Activated effector memory CD4-positive, alpha-beta T cell treated with Interleukin-2 at 50 U/mL for 16 hours (primary cell): ENCODE measurements around the gene WBP1.
"Not testable (repeated sequence)": the region's sequence is repeated elsewhere in the genome, so short reads cannot be mapped to it uniquely, and the experiment has no call there.

ENCODE experiments used
- DNase-seq: peaks from one replicate; pipeline ENCODE4 v3.0.0-alpha.2; 2020

Gene WBP1

DNA sequence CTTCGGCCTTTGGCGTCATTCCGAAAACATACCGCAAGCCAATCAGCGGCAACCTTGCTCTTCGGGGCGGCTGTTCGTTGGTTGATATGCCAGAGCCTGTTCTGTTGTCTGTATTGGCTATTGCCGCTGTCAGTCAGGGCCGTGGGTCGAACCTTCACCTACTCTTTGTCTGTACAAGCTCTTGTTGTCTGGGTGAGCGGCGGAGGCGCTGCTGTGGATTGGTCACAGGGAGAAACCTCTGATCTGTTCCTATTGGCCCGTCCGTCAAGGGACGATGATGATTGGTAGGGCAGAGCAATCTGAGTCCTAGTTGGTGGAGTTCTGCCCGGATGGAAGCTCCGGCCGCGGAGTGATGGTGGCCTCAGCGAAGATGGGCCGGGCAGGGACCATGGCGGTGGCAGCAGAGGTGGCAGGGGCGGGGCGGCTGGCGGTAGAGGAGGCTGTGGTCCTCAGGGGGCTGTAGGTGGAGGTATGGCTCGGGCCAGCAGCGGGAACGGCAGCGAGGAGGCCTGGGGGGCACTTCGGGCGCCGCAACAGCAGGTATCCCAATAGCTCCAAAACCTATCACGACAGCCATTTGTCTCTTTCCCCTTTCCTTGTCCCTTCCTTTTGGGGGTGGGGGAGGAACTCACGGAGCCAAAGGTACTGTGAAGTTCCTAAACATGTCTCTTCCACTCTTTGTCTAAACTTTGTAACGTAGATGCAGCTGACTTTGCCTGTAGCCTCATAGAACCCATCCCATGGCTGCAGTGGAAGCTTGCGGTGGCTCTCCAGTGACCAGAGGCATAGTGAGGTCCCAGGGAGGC, at the start of gene WBP1:
Gene WBP1, plus strand, starts transcription at position 307 of the 806 bp plus-strand sequence. Its CDS starts 165 bp downstream, at position 472.
- peak; percentile 99 for DNase-seq

DNA sequence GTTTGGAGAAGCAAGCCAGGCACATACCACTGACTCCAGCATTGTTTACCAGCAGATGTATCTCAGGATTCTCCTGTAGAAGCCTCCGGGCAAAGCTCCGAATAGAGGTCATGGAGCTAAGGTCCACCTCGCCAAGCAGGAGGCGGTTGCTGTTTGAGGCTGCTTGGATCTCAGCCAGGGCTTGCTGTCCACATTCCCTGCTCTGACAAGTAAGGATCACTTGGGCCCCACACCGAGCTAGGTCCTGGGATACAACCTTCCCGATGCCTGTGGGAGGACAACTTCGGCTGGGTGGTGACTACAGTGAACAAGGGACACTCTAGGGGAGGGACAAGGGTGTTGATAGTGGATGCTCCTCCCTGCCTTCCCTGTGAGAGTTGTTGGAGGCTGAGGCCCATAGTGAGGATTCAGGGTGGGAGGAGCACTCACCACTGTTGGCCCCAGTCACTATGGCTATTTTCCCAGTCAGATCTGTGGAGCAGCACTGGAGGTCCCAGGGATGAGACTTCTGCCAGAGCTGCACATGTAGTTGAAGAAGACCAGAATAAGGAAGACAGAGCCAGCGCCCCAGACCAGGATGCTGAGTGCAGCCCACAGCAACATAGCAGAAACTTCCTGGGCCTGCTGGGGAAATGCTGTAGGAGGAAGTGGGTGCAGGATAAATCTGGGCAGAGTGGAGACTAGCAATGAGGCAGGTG, 45.1 kb upstream of the WBP1 start:
- no peak for DNase-seq

DNA sequence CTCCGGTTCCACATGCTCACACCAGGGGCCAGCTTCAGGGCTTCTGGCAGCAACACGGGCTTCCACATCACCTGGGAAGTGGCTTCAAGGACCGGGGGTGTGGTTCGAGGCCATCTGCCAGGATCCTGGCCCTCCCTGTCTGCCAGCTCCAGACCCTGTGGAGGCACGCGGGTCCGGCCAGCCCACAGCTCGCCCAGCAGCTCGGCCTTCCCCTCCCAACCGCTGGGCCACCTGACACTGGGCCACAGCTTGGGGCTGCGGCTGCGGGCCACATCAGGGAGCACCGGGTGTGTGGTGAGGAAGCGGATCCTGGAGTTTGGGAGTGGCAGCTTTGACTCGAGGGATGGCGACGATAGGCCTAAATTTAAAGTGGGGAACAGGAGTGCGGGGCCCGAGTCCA, 43.8 kb upstream of the WBP1 start:
- no peak for DNase-seq

DNA sequence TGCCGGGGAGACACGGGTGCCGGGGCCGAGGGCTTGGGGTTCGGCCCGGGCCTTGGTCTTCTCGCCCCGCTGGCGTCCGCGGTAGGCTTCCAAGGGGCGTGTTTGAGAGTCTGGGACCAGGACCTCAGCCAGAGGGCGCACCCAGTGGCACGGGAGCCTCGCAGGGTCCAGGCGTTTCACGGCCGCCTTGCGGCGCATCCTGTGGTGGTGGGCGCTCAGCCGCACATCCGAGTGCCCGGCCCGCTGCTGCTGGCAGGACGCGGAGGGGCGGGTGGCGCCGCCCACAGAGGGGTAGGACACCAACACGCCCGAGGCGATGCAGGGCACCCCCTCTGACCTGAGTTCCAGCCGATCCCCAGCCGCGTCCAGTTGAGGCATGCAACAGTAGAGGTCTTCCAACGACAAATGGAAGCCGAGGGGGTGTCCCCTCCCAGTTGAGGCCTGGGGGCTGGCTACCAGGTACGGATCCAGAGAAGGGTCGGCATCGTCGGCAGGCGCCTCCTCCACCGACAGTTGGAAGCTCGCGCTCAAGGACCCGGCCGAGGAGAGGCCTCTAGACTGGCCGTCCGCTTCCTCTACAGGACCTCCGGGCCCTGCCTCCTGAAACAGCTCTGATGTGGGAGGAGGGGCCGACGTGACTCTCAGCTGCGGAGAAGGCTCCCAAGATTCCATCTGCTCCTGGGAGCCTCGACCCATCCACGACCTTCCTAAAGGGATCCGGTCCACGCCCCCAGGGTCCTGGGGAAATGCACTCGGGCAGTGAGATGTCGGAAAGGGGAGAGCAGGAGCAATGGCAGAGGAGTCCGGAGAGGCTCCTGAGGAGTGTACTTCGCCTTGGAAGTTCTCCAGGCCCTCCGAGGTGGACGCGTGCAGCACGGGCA, 43.1 kb upstream of the WBP1 start:
- DNase-seq: no peak

DNA sequence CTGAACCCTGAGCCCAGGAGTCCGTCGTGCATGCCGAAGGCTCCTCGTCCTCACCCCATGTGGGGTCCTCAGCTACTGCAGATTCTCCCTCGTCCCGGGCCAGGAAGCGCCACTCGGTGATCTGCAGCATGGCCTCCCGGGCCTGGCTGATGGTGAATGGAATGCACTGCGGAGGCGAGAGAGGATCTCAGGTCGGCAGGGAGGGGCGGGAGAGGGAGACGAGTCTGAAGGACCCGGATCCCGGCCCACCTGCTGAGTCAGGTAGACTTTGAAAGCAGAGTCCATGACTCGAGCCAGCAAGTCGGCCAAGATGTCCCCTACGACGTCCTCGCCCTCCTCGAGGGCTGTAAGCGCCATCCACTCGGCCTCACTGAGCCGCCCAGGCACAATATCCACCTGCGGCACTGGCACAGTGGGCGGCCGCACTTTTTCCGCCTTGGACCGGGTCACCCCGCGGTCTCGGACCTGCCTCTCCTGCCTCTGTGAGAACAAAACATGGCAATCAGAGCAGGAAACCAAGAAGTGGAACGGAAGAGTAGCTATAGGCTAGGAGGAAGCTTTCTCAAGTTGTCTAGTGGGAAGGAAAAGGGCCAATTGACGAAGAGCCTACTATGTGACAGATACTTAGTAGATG, 42.4 kb upstream of the WBP1 start:
- DNase-seq: no peak

DNA sequence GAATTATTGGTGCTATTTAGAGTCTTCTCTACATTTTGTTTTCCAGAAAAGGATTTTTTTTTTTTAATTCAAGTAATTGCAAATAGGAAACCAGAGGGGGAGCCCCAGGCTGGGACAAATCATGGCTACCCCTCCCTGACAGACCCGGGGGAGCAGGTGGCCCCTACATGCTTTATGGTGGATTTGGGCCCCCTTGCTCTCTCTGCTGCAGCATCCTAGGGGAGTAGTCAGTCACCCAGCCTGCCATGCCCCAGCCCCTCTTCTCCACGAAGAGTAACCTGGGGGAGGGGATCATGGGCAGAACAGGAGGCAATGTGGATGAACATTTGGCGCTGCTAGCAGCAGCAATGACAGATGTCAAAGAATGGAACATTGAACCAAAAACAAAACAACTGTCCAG, 41.5 kb upstream of the WBP1 start:
- no peak for DNase-seq

DNA sequence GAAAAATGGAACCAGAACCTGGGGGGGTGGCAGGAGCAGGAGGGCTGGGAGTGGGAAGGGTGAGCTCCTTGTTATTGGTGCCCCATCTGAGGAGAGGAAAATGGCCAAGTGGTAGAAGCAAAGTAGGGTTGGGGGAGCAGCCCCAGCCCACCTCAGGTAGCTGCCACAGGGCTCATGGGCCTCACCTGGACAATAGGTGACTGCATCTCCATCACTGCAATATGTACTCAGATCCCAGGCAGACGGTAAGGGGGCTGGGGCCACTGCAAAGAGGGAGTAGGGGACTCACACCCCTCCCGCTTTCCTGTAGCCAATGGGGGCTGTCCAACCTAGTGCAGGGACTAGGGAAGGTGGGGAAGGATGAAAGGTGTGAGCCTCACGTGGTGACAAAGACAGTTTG, 41.0 kb upstream of the WBP1 start:
- DNase-seq: no peak

DNA sequence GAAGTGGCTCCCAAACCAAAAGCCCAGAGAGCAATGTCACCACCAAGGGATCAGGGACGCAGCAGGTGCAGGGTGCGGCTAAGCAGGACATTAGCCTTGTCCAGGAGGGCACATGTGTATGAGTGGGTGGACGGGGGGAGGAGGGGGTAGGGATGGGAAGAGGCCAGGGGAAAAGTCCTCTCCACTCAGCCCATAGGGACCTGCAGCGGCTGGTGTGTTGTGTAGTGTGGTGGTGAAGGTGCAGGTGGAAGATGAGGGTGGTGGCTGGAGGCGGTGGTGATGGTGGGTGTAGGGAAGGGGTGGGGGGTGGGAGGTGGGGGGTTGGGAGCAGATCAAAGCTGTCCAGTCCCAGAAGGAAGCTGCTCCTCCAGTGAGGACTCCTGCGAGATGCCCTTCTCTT, 40.5 kb upstream of the WBP1 start:
- no peak for DNase-seq

DNA sequence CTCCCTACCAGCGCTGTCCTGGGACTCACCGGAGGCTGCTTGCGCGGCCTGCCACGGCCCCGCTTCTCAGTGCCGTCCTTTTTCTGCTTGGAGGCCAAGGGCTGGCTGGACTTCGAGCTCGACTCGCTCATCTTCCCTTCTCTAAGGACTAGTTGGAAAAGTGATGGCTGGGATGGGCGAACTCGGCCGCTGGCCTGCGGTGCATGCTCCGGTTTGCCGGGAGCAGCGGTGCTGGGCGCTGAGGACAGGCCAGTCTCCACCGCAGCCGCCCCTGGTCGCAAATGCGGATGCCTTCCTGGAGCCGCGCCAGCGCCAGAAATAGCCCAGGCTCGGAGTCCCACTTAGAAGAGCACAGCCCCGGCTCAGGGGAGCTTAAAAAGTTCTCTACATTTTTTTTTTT, 39.9 kb upstream of the WBP1 start:
- no peak for DNase-seq

DNA sequence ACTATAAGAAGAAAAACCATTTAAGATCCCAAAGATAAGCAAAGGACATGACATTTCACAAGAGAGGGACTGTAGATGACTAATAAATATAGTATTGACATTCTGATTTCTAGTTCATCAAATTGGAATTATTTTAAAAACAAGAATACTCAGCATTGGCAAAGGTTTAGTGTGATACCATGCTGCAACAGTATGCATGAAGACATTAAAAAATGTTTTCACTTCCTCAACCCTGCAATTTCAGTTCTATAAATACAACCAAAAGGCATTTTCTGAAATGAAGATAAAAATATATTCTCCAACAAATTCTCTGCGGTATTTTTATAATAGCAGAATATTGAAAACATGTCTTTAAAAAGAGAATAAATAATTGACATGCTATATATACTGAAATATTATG, 38.9 kb upstream of the WBP1 start:
- DNase-seq: no peak

DNA sequence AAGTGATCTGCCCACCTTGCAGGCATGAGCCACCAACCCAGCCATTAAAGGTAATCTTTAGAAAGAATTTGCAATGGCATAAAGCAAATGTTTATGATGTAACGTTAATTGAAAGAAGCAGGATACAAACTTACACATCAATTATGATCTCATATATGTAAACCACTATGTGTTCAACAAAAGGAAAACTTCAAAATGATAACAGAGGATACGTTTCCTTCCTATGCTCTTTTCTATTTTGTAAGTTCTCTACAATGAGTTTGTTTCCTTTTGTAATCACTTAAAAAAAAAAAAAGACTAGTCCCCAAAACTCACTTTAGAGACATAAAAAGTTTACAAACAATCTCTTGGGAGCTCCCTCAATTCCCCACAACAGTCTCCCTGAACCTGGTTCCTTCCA, 38.2 kb upstream of the WBP1 start:
- no peak for DNase-seq

DNA sequence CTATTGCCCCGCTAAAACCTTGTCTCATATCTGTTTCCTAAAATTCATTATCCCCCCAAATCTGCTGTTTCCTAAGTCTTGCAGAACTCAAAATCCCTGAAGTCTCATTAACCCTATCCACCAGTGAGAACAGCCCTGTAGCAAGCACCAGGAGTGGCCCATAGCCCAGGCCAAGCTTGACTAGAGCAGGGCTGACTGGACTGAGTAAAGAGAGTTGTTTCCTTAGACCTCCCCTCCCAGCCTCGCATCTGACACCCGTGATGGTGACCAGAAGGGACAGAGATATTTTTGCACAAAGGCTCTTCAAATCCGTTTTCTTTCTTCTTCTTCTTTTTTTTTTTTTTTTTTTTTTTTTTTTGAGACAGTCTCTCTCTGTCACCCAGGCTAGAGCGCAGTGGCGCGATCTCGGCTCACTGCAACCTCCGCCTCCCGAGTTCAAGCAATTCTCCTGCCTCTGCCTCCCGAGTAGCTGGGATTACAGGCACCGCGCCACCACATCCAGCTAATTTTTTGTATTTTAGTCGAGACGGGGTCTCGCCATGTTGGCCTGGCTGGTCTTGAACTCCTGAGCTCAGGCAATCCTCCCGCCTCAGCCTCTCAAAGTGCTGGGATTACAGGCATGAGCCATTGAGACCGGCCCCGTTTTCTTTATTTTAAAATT, 37.7 kb upstream of the WBP1 start:
- DNase-seq: not testable (repeated sequence)

DNA sequence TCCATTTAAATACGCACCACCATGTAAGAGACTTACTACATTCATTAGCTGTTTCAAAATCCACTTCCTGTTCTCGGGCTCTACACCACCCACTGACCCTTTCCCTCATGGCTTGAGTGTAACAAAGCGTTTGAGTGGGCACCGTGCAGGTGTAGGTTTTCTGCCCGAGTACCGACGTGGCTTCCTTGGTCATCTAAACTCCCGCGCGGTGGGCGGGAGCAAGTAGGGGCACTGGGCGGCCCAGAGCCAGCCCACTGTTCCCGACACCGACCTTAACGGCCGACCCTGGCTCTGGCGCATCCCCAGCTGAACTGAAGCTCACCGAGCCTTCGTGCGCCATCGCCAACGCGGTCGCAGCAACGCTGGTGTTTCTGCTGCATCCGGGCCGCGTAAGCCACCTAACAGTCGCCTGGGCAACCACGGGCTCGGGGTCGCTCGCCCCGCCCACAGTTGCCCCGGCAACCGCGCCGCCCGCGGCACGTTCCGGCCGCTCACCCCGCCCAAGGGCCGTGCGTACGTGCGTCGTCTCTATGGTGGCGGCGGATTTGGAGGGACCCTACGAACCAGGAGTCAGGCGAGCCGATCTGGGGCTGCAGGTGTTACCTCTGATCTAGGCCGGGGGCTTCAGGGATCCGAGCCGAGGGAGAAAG, 36.9 kb upstream of the WBP1 start, which contains the start of the genes C2orf81 and WDR54:
Gene C2orf81, minus strand, starts transcription at position 399 of the 650 bp plus-strand sequence. Its CDS starts 59 bp downstream, at position 340.
Gene WDR54, plus strand, starts transcription at position 510 of the 650 bp plus-strand sequence. CDS start 424 bp downstream, outside the sequence.
- DNase-seq: peak; percentile 94

DNA sequence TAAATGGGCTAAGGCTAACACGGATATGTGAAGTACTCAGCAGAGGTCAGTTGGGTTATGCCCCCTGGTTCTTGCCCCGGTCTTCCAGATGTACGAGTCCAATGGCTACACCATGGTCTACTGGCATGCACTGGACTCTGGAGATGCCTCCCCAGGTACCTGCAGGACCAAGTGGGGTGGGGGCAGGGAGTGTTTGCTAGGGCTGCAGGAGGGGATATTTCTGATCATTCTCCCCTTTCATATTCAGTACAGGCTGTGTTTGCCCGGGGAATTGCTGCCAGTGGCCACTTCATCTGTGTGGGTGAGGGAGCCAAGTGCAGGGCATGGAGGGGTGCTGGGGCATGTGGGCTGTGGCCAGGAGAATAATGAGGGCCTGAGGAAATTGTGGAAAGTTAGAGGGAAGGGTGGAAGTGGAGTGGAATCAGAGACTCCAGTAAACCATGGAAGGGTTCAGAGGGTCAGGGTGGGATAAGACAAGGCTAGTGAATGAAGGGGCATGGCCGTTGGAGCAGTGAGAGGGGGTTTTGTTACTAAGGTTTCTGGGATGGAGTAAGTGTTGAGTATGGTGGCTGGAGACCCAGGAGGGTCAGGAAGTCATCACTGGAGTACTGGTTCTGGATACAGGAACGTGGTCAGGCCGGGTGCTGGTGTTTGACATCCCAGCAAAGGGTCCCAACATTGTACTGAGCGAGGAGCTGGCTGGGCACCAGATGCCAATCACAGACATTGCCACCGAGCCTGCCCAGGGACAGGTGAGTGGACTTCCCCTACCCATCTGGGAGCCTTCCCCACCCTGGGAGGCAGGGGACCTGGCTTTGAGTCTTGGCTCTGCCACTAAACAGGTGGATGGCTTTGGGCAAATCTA, 34.8 kb upstream of the WBP1 start:
- no peak for DNase-seq

DNA sequence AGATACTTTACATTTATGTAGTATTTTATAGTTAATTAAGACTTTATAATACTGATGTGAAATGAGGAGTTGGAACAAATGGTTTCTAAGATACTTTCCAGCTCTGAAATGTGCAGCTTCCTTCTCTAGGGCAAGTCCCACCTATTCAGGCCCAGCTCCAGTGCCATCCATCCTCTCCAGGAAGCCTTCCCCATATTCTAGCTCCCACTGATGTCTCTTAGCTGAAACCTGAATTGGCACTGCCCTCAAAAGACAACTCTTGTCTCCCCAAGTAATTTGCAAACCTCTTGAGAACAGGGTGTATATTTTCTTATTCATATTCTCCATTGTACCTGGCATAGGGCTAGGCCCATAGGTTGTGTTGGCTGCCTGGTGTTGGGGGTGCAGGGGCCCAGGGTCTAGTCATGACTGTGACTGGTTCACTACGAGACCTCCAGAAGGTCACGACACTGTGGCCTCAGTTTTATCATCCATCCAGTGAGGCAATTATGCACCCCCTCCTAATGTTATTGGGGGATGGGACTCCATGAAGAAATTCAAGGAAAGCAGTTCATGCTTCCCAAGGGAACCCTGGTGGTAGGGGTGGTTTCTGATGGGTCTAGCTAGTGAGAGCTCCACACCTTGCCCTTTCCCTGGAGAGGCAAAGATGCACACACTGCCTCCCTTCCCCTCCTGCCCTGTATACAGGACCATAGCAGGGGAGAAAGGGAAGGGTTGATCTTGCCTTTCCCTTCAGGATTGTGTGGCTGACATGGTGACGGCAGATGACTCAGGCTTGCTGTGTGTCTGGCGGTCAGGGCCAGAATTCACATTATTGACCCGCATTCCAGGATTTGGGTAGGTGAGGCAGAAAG, 33.9 kb upstream of the WBP1 start:
- no peak for DNase-seq

DNA sequence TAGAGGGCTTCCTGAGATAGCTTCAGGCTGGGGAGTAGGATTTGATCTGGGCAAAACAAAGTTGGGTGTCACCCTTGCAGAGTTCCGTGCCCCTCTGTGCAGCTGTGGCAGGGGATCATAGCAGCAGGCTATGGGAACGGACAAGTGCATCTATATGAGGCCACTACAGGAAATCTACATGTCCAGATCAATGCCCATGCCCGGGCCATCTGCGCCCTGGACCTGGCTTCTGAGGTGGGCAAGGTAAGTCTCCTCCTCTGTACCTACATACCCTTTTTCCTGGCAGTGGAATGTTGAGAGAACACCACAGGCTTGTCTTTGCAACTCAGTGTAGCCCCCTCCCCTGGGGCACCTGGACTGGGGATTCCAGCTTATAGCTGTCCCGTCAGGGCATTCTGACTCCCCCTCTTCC, 33.2 kb upstream of the WBP1 start:
- DNase-seq: no peak

DNA sequence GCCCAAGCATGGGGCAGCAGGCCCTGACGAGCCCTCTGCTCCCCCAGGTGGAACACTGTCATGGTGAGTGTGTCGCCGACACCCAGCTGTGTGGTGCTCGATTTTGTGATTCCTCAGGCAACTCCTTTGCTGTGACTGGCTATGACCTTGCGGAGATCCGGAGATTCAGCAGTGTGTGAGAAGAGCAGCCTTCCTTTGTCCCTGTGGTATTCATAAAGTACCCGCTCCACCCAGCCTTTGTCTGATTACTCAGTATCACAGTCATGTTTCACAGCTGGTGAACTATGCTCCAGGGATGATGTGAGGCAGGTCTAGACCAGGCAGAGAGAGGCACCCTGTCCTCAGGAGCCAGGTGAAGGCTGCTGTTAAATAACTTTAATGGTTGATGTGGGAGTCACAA, 32.7 kb upstream of the WBP1 start:
- no peak for DNase-seq

DNA sequence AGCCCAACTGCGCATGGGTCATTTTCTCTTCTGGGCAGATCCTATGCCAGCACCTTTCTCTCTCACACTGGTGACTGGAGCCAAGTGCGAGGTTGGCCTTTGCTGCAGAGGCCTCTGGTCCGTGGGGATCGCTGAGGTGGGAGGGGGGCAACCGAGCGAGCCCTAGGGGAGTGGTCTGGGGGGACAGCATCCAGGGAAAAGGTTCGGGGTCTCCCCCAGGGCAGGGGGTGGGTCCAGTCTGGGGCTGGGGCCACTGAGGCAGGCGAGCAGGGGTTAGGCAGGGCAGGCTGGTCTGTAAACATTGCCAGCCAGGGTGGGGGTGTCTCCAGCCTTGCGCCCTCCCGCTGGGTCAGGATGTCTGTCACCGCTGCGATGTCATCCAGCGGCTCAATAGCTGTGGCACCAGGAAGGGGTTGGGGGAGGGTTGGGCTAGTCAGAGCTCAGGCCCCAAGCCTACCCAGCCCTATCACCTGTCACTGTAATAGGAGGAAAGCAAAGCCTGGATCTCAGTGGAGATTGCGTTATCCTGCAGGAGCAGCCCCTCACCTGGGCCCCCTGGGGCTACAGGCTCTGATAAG, 32.0 kb upstream of the WBP1 start:
- DNase-seq: no peak

DNA sequence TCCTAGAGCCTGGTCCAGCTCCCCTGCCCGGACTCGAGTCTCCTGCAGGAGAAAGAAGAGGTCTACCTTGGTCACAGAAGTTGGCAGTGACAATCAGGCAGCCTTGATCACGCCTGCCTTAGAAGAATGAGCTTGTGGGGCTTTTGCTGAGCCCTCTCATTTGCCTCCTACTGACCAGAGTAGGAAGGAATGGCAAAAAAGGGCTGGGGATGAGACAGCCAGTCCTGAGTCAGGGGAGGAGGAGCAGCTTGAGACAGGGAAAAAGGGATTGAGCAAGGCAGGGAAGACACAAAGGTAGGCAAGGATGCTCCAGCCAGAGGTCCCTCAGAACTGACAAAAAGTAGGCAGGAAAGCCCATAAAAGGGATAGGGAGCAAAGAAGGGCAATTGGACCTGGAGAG, 30.7 kb upstream of the WBP1 start:
- no peak for DNase-seq
